ENCODE results near the gene ALDH1B1. TPM values are rescaled to one million over a fixed set of nuclear protein-coding genes. Genes with fewer than 3 reads are reported as not detected.

Gene ALDH1B1
- total and polyA plus RNA-seq, 2 of the 13 experiments (the other 11 are each of a cell fraction or from before 2014, with no cell fraction given), result 45.1 to 125 TPM

- TF ChIP-seq ZNF205 (CRISPR knock-in tag; IDR thresholded peaks at IDR 0.05) (no peak), ZNF7 (CRISPR knock-in tag; IDR thresholded peaks at IDR 0.05) (no peak), TRIM22 (IDR thresholded peaks at IDR 0.05) (no peak), TBL1XR1 (IDR thresholded peaks at IDR 0.05; ENCODE audit: borderline replicate concordance, low read length, partially characterized antibody) (no peak), ZKSCAN1 (IDR thresholded peaks at IDR 0.05; ENCODE audit: low read length) (no peak), ZBTB21 (CRISPR knock-in tag; IDR thresholded peaks at IDR 0.05) (peak; percentile 83), ZNF569 (CRISPR knock-in tag; IDR thresholded peaks at IDR 0.05; ENCODE audit: borderline replicate concordance) (no peak), POGK (CRISPR knock-in tag; conservative IDR thresholded peaks at IDR 0.05) (no peak), ZBTB43 (CRISPR knock-in tag; conservative IDR thresholded peaks at IDR 0.05) (no peak), ZNF704 (CRISPR knock-in tag; IDR thresholded peaks at IDR 0.05; ENCODE audit: borderline replicate concordance) (no peak), NKX3-1 (CRISPR knock-in tag; IDR thresholded peaks at IDR 0.05) (no peak), SYNCRIP (IDR thresholded peaks at IDR 0.05; ENCODE audit: insufficient read depth, low read depth, low read length) (no peak), ZNF709 (CRISPR knock-in tag; IDR thresholded peaks at IDR 0.05) (no peak), SNAPC5 (CRISPR knock-in tag; IDR thresholded peaks at IDR 0.05; ENCODE audit: borderline replicate concordance) (no peak), NCOR1 (IDR thresholded peaks at IDR 0.05; ENCODE audit: borderline replicate concordance, low read length) (no peak; the same call in 1 of the 2 replicates), POLR2AphosphoS2 (IDR thresholded peaks at IDR 0.05; ENCODE audit: low read depth, low read length) (no peak), ZNF503 (CRISPR knock-in tag; IDR thresholded peaks at IDR 0.05) (peak; percentile 20; the same call in 1 of the 2 replicates), ZNF513 (CRISPR knock-in tag; conservative IDR thresholded peaks at IDR 0.05) (no peak), NAIF1 (CRISPR knock-in tag; IDR thresholded peaks at IDR 0.05; ENCODE audit: borderline replicate concordance) (no peak), RBFOX2 (IDR thresholded peaks at IDR 0.05; ENCODE audit: low read depth, low read length) (0 out of 2 replicates have a peak, but pooled peaks have one; percentile 3), NR2F1 (CRISPR knock-in tag; IDR thresholded peaks at IDR 0.05) (no peak)
Measured at GRCh38 chr9:38386319-38386895, 6.1 kb upstream of the ALDH1B1 start (continued).

Measured in HepG2 (cell line).